GM18507 (cell line): ENCODE measurements around the gene CDH11.

Experiments used
- DNase-seq: peaks from one replicate; pipeline ENCODE4 v3.0.0; 2011; ENCODE audit warnings: low read depth; ENCODE audit not compliant: insufficient read length; ENCODE audit errors: extremely low spot score
- FAIRE-seq: peaks from 2 replicates; lab custom pipeline; 2011; peaks lifted over from hg19 to GRCh38; lab: Jason Lieb, UNC

The CDH11 gene

GRCh38 chr16:65119435-65119834 is 2.4 kb downstream of the CDH11 start:
- DNase-seq = no peak
- FAIRE-seq = no peak

GRCh38 chr16:65118871-65119270 is 3.0 kb downstream of the CDH11 start:
- DNase-seq = no peak
- no peak for FAIRE-seq

GRCh38 chr16:65117811-65118448 is 3.9 kb downstream of the CDH11 start:
- peak; percentile 78 for FAIRE-seq
- peak; percentile 2 for DNase-seq

- no peak for DNase-seq
- FAIRE-seq = no peak
Measured at GRCh38 chr16:65116818-65117430, 4.9 kb downstream of the CDH11 start.

- FAIRE-seq = no peak
- DNase-seq = no peak
Measured at GRCh38 chr16:65116216-65116615, 5.6 kb downstream of the CDH11 start.

GRCh38 chr16:65114527-65114926 is 7.3 kb downstream of the CDH11 start:
- DNase-seq (no peak), FAIRE-seq (no peak)

GRCh38 chr16:65113441-65113840 is 8.4 kb downstream of the CDH11 start:
- no peak for FAIRE-seq

GRCh38 chr16:65111306-65111705 is 10.6 kb downstream of the CDH11 start:
- no peak for DNase-seq
- FAIRE-seq = no peak

More at GRCh38 chr16:65113441-65113840, 8.4 kb downstream of the CDH11 start:
- DNase-seq = no peak

GRCh38 chr16:65106757-65107156 is 15.1 kb downstream of the CDH11 start:
- DNase-seq (no peak), FAIRE-seq (no peak)

- no peak for FAIRE-seq
- no peak for DNase-seq
Measured at GRCh38 chr16:65105171-65105570, 16.7 kb downstream of the CDH11 start.

- DNase-seq = no peak
- FAIRE-seq = no peak
Measured at GRCh38 chr16:65104471-65104870, 17.4 kb downstream of the CDH11 start.

GRCh38 chr16:65102326-65102725 is 19.5 kb downstream of the CDH11 start:
- FAIRE-seq (no peak), DNase-seq (no peak)

- DNase-seq (no peak), FAIRE-seq (no peak)
Measured at GRCh38 chr16:65101009-65101408, 20.9 kb downstream of the CDH11 start.

- DNase-seq (no peak), FAIRE-seq (no peak)
Measured at GRCh38 chr16:65099607-65100006, 22.3 kb downstream of the CDH11 start.

GRCh38 chr16:65098916-65099315 is 22.9 kb downstream of the CDH11 start:
- no peak for FAIRE-seq

GRCh38 chr16:65097296-65097695 is 24.6 kb downstream of the CDH11 start:
- no peak for FAIRE-seq
- DNase-seq = no peak

More at GRCh38 chr16:65098916-65099315, 22.9 kb downstream of the CDH11 start:
- no peak for DNase-seq

GRCh38 chr16:65095906-65096305 is 26.0 kb downstream of the CDH11 start:
- DNase-seq = no peak
- FAIRE-seq = no peak

- FAIRE-seq (no peak), DNase-seq (no peak)
Measured at GRCh38 chr16:65095090-65095728, 26.7 kb downstream of the CDH11 start.

- FAIRE-seq = no peak
Measured at GRCh38 chr16:65094009-65094408, 27.9 kb downstream of the CDH11 start.

GRCh38 chr16:65083164-65083857 is 38.6 kb downstream of the CDH11 start:
- DNase-seq = no peak
- FAIRE-seq = no peak

More at GRCh38 chr16:65094009-65094408, 27.9 kb downstream of the CDH11 start:
- DNase-seq = no peak
